SK-N-SH (cell line): Measurements from ENCODE around the gene SERP2. TPM values are rescaled to one million over a fixed set of nuclear protein-coding genes. Genes with fewer than 3 reads are reported as not detected.

Experiments used
- CTCF ChIA-PET: fragments of 300-600, 350-600 bp; formaldehyde crosslinking; extraction: SDS; loops from one replicate; lab custom pipeline; 2021; lab: Yijun Ruan, JAX
- POLR2A ChIA-PET: fragments of 350-600 bp; sonication (Branson Sonifier 250); formaldehyde crosslinking; extraction: SDS; loops from one replicate; lab custom pipeline; 2020; ENCODE audit warnings: antibody characterized with exemption, inconsistent platforms; lab: Yijun Ruan, JAX
- DNase-seq: peaks from one replicate; pipeline ENCODE4 v3.0.0; 2012
- H2AFZ ChIP-seq: fragments of 200-600 bp; sonication (generic); 2 replicates; pipeline ENCODE4 v1.8.1; 2016; ENCODE audit warnings: antibody characterized with exemption, mild to moderate bottlenecking, low read depth
- H3F3A ChIP-seq: fragments of 200-600 bp; sonication (generic); replicated peaks from 2 replicates; pipeline ENCODE3; 2016; ENCODE audit warnings: antibody characterized with exemption, mild to moderate bottlenecking; ENCODE audit not compliant: insufficient read depth
- H3K27ac ChIP-seq, 2 experiments: fragments of 200-500 bp in 1 of 2; fragments of 200-600 bp in 1 of 2; sonication (Bioruptor generic) in 1 of 2; sonication (generic), shearing (Covaris generic) in 1 of 2; 2 replicates each; pipeline versions ENCODE4 v1.5.1 to v1.6.1; 2014 to 2016; ENCODE audit warnings: low read depth in 2 of 2, inconsistent platforms in 1 of 2, low read length in 1 of 2, mild to moderate bottlenecking in 1 of 2, mixed read lengths in 1 of 2
- H3K27me3 ChIP-seq: fragments of 200-600 bp; sonication (generic), shearing (Covaris generic); 2 replicates; pipeline ENCODE4 v1.6.1; 2016; ENCODE audit warnings: mixed run types; ENCODE audit not compliant: insufficient read depth
- H3K36me3 ChIP-seq, 2 experiments: fragments of 200-500 bp in 1 of 2; fragments of 200-600 bp in 1 of 2; sonication (Bioruptor generic) in 1 of 2; sonication (generic) in 1 of 2; replicated peaks in 1 of 2; 2 replicates each; pipeline versions ENCODE3 to v1.5.1; 2014 to 2016; ENCODE audit warnings: low read length in 1 of 2, mild to moderate bottlenecking in 1 of 2; ENCODE audit not compliant: insufficient read depth in 2 of 2, control insufficient read depth in 1 of 2
- H3K4me1 ChIP-seq, 2 experiments: fragments of 200-500 bp in 1 of 2; fragments of 200-600 bp in 1 of 2; sonication (Bioruptor generic) in 1 of 2; sonication (generic), shearing (Covaris generic) in 1 of 2; 2 replicates each; pipeline versions ENCODE4 v1.5.1 to v1.6.1; 2014 to 2016; ENCODE audit warnings: low read depth in 1 of 2, low read length in 1 of 2, mixed run types in 1 of 2; ENCODE audit not compliant: insufficient read depth in 2 of 2, control insufficient read depth in 1 of 2
- H3K4me2 ChIP-seq: fragments of 200-600 bp; sonication (generic), shearing (Covaris generic); 2 replicates; pipeline ENCODE4 v1.6.1; 2017; ENCODE audit warnings: mixed run types
- H3K4me3 ChIP-seq, 2 experiments: fragments of 200-500 bp in 1 of 2; fragments of 200-600 bp in 1 of 2; sonication (Bioruptor generic) in 1 of 2; sonication (generic), shearing (Covaris generic) in 1 of 2; 2 replicates each; pipeline versions ENCODE4 v1.5.1 to v1.8.1; 2014 to 2016; ENCODE audit warnings: low read depth in 2 of 2, inconsistent platforms in 1 of 2, low read length in 1 of 2, mild to moderate bottlenecking in 1 of 2, mixed read lengths in 1 of 2, moderate library complexity in 1 of 2
- H3K79me2 ChIP-seq: fragments of 200-600 bp; sonication (generic); 2 replicates; pipeline ENCODE4 v1.8.1; 2017; ENCODE audit warnings: mild to moderate bottlenecking; ENCODE audit not compliant: insufficient read depth
- H3K9ac ChIP-seq: fragments of 200-600 bp; sonication (generic); 2 replicates; pipeline ENCODE4 v1.6.1; 2017; ENCODE audit warnings: mixed run types
- H3K9me2 ChIP-seq: fragments of 200-600 bp; sonication (generic); 2 replicates; pipeline ENCODE4 v1.6.1; 2017; ENCODE audit warnings: mixed run types
- H3K9me3 ChIP-seq: fragments of 200-600 bp; sonication (generic); 2 replicates; pipeline ENCODE4 v1.6.1; 2017; ENCODE audit warnings: mixed run types, mild to moderate bottlenecking, moderate library complexity
- H4K20me1 ChIP-seq: fragments of 200-600 bp; sonication (generic); 2 replicates; pipeline ENCODE4 v1.6.1; 2017; ENCODE audit warnings: mild to moderate bottlenecking, mixed run types; ENCODE audit not compliant: insufficient read depth
- GABPA ChIP-seq: IDR thresholded peaks from 2 replicates; pipeline ENCODE4 v1.4.0; 2012; ENCODE audit warnings: low read depth, mild to moderate bottlenecking
- NFIC ChIP-seq: IDR thresholded peaks from 2 replicates; pipeline ENCODE4 v1.4.0; 2012; ENCODE audit warnings: borderline replicate concordance
- SMC3 ChIP-seq: IDR thresholded peaks from 2 replicates; pipeline ENCODE4 v1.6.1; 2012; ENCODE audit warnings: low read depth, low read length, improper control_type of control experiment
- YY1 ChIP-seq: IDR thresholded peaks from 2 replicates; pipeline ENCODE4 v1.4.0; 2012; ENCODE audit warnings: low read depth, mild to moderate bottlenecking
- WGBS: methylation state at CpG from one replicate; pipeline ENCODE4 v1.1.6; 2017; ENCODE audit warnings: low lambda C conversion rate; 5-methylcytosine and 5-hydroxymethylcytosine counted together
- polyA plus RNA-seq, 3 experiments: library from polyadenylated mRNA; depleted of rRNA; stranded (reverse); fragments of >200 nt; gene quantifications; 2 replicates each; pipeline ENCODE4 v1.2.3, GENCODE V29; 2012
- TF ChIP-seq, protein P1 (sequence below): IDR thresholded peaks from 2 replicates; pipeline ENCODE4; 2012
- TF ChIP-seq, protein P2 (sequence below): fragments of 150-350 bp; IDR thresholded peaks from 2 replicates; pipeline ENCODE4 v1.6.1; 2016; ENCODE audit warnings: mild to moderate bottlenecking, low read depth, low read length
- TF ChIP-seq, protein P3 (sequence below): fragments of 150-350 bp; IDR thresholded peaks from 2 replicates; pipeline ENCODE4 v1.6.1; 2017; ENCODE audit warnings: antibody characterized with exemption, low read length, low read depth, borderline replicate concordance
- TF ChIP-seq, protein P4 (sequence below): IDR thresholded peaks from 2 replicates; pipeline ENCODE4 v1.6.1; 2012; ENCODE audit warnings: mild to moderate bottlenecking, low read depth, low read length, moderate library complexity

Gene SERP2
- polyA plus RNA-seq, 1 of the 3 experiments (the other 2 are of a cell fraction) = 4.9 TPM

DNA sequence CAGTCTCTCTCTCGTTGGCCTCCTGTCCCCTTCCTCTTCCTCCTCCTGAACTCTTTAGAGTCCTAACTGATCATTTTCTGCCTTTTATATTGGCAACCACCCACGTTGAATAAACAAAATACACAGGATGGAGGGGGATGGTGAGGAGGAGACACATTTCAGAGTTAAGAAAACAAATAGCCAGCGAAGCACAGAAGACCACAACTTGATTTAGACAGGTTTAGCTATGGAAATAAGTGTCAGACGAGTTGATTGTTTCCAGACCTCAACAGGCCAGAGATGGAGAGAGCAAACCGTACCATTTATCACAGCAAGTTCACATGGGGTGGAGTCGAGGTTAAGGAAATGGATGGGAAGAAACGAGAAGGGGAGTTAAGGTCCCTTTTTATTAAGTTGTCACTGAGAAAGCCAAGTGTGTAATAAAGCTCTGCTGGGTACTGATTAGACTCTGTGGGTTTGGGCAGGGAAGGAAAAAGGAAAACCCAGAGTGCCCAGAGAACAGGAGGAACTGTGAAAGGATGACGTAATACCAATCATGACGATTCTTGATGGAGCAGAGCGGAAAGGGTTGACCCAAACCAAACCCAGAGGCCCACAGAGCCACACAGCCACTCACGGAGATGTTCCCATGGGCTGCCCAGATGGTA is 11.1 kb upstream of the SERP2 start:
- no peaks in the 10 kb centered on the region for H3K36me3 ChIP-seq
- H3F3A ChIP-seq = peaks cover 14% of the 10 kb centered on the region
- 96% methylated on average over 11 of the region's 11 CpGs for WGBS
- H3K27me3 ChIP-seq = no peaks in the 10 kb centered on the region
- no peak overlapping the region for H2AFZ ChIP-seq
- TF ChIP-seq, protein P1, sequence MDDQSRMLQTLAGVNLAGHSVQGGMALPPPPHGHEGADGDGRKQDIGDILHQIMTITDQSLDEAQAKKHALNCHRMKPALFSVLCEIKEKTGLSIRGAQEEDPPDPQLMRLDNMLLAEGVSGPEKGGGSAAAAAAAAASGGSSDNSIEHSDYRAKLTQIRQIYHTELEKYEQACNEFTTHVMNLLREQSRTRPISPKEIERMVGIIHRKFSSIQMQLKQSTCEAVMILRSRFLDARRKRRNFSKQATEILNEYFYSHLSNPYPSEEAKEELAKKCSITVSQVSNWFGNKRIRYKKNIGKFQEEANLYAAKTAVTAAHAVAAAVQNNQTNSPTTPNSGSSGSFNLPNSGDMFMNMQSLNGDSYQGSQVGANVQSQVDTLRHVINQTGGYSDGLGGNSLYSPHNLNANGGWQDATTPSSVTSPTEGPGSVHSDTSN = no peak
- TF ChIP-seq, protein P2, sequence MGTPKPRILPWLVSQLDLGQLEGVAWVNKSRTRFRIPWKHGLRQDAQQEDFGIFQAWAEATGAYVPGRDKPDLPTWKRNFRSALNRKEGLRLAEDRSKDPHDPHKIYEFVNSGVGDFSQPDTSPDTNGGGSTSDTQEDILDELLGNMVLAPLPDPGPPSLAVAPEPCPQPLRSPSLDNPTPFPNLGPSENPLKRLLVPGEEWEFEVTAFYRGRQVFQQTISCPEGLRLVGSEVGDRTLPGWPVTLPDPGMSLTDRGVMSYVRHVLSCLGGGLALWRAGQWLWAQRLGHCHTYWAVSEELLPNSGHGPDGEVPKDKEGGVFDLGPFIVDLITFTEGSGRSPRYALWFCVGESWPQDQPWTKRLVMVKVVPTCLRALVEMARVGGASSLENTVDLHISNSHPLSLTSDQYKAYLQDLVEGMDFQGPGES = no peak
- TF ChIP-seq, protein P3, sequence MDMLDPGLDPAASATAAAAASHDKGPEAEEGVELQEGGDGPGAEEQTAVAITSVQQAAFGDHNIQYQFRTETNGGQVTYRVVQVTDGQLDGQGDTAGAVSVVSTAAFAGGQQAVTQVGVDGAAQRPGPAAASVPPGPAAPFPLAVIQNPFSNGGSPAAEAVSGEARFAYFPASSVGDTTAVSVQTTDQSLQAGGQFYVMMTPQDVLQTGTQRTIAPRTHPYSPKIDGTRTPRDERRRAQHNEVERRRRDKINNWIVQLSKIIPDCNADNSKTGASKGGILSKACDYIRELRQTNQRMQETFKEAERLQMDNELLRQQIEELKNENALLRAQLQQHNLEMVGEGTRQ = no peak
- TF ChIP-seq GABPA (no peak), YY1 (no peak), SMC3 (no peak), NFIC (no peak)
- TF ChIP-seq, protein P4, sequence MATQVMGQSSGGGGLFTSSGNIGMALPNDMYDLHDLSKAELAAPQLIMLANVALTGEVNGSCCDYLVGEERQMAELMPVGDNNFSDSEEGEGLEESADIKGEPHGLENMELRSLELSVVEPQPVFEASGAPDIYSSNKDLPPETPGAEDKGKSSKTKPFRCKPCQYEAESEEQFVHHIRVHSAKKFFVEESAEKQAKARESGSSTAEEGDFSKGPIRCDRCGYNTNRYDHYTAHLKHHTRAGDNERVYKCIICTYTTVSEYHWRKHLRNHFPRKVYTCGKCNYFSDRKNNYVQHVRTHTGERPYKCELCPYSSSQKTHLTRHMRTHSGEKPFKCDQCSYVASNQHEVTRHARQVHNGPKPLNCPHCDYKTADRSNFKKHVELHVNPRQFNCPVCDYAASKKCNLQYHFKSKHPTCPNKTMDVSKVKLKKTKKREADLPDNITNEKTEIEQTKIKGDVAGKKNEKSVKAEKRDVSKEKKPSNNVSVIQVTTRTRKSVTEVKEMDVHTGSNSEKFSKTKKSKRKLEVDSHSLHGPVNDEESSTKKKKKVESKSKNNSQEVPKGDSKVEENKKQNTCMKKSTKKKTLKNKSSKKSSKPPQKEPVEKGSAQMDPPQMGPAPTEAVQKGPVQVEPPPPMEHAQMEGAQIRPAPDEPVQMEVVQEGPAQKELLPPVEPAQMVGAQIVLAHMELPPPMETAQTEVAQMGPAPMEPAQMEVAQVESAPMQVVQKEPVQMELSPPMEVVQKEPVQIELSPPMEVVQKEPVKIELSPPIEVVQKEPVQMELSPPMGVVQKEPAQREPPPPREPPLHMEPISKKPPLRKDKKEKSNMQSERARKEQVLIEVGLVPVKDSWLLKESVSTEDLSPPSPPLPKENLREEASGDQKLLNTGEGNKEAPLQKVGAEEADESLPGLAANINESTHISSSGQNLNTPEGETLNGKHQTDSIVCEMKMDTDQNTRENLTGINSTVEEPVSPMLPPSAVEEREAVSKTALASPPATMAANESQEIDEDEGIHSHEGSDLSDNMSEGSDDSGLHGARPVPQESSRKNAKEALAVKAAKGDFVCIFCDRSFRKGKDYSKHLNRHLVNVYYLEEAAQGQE = no peak
- H3K79me2 ChIP-seq = no peaks in the 10 kb centered on the region
- no peaks in the 10 kb centered on the region for H3K9me3 ChIP-seq
- DNase-seq = no peak
- ChIA-PET POLR2A (no interaction called here), CTCF (no interaction called here)
- no peak overlapping the region for H3K9ac ChIP-seq
- no peak overlapping the region for H3K4me2 ChIP-seq
- no peak overlapping the region for H3K27ac ChIP-seq
- H3K9me2 ChIP-seq = no peaks in the 10 kb centered on the region
- peaks cover 6 to 12% of the 10 kb centered on the region in 2 experiments; a peak in 3 of 4 replicates for H3K4me1 ChIP-seq
- no peak overlapping the region for H3K4me3 ChIP-seq
- no peaks in the 10 kb centered on the region for H4K20me1 ChIP-seq
